K562 (cell line): ENCODE measurements around the gene SNRNP70. TPM values are rescaled to one million over a fixed set of nuclear protein-coding genes. Genes with fewer than 3 reads are reported as not detected.
A peak's percentile ranks its signal among the peaks of the same experiment; 100 is the strongest.

Experiments used
- CCAR2 ChIP-seq: fragments of 200-400 bp; formaldehyde crosslinking; IDR thresholded peaks from 2 replicates; pipeline ENCODE4 v1.6.1; 2017; ENCODE audit warnings: mild to moderate bottlenecking, low read depth, low read length
- CREB1 ChIP-seq, 2 experiments: sonication (generic) in 1 of 2; formaldehyde crosslinking in 1 of 2; IDR thresholded peaks; 2 replicates each; pipeline versions ENCODE4 v1.6.1 to v1.8.0; 2012 to 2022; ENCODE audit warnings: inconsistent platforms in 1 of 2, mild to moderate bottlenecking in 1 of 2, missing genetic modification reagents in 1 of 2, moderate library complexity in 1 of 2
- CREB3L1 ChIP-seq: fragments of 450-650 bp; IDR thresholded peaks from 2 replicates; pipeline ENCODE4 v1.6.1; 2014; ENCODE audit warnings: low read depth, mild to moderate bottlenecking, moderate library complexity, borderline replicate concordance
- CREM ChIP-seq: IDR thresholded peaks from 2 replicates; pipeline ENCODE4 v1.6.1; 2014; ENCODE audit warnings: antibody characterized with exemption, low read depth
- EP300 ChIP-seq: IDR thresholded peaks from 2 replicates; pipeline ENCODE4 v1.6.1; 2012; ENCODE audit warnings: low read length, improper control_type of control experiment
- FOXJ2 ChIP-seq: fragments of 200-800 bp; sonication (Bioruptor generic); IDR thresholded peaks from 2 replicates; pipeline ENCODE4 v1.6.1; 2016; ENCODE audit warnings: missing genetic modification characterization, missing compliant biosample characterization
- HMG20B ChIP-seq: fragments of 250-450 bp; sonication (Bioruptor Pico); IDR thresholded peaks from 2 replicates; pipeline ENCODE4 v1.5.0; 2021; ENCODE audit warnings: mild to moderate bottlenecking
- KLF6 ChIP-seq: fragments of 250-450 bp; sonication (Bioruptor Pico); IDR thresholded peaks from 2 replicates; pipeline ENCODE4 v1.4.0; 2020; ENCODE audit warnings: mild to moderate bottlenecking, moderate library complexity, borderline replicate concordance
- MAZ ChIP-seq, 2 experiments: fragments of 450-650 bp in 1 of 2; sonication (generic) in 1 of 2; formaldehyde crosslinking; IDR thresholded peaks in 1 of 2; conservative IDR thresholded peaks in 1 of 2; 2 replicates each; pipeline versions ENCODE4 v1.4.0 to v1.5.0; 2020; ENCODE audit warnings: mild to moderate bottlenecking in 1 of 2, missing genetic modification reagents in 1 of 2
- MCM5 ChIP-seq: fragments of 450-650 bp; IDR thresholded peaks from 2 replicates; pipeline ENCODE4 v1.6.1; 2016; ENCODE audit warnings: low read depth
- MYC ChIP-seq, 2 experiments: fragments of 250-450 bp in 1 of 2; sonication (Bioruptor Pico) in 1 of 2; IDR thresholded peaks; 2 replicates each; pipeline versions ENCODE4 v1.5.1 to v1.6.1; 2012 to 2021; ENCODE audit warnings: low read depth in 2 of 2, borderline replicate concordance in 1 of 2, improper control_type of control experiment in 1 of 2, low read length in 1 of 2, mild to moderate bottlenecking in 1 of 2, moderate library complexity in 1 of 2
- POLR2AphosphoS5 ChIP-seq: IDR thresholded peaks from 2 replicates; pipeline ENCODE4 v1.6.1; 2011; ENCODE audit warnings: mild to moderate bottlenecking, low read depth, low read length, moderate library complexity; ENCODE audit not compliant: control insufficient read depth, insufficient read depth
- TAF7 ChIP-seq: fragments of 450-650 bp; IDR thresholded peaks from 2 replicates; pipeline ENCODE4 v1.6.1; 2016; ENCODE audit warnings: missing genetic modification characterization, missing compliant biosample characterization
- TRIM28 ChIP-seq: fragments of 450-650 bp; IDR thresholded peaks from 2 replicates; pipeline ENCODE4 v1.6.1; 2017
- ZBTB7A ChIP-seq: IDR thresholded peaks from 2 replicates; pipeline ENCODE4 v1.6.1; 2011; ENCODE audit warnings: low read depth, mild to moderate bottlenecking, low read length, moderate library complexity, borderline replicate concordance; ENCODE audit not compliant: control insufficient read depth
- ZNF124 ChIP-seq: sonication (generic); formaldehyde crosslinking; IDR thresholded peaks from 2 replicates; pipeline ENCODE4 v1.8.1; 2022; ENCODE audit warnings: missing genetic modification reagents
- ZNF431 ChIP-seq: sonication (generic); formaldehyde crosslinking; IDR thresholded peaks from 2 replicates; pipeline ENCODE4 v1.8.0; 2022; ENCODE audit warnings: mild to moderate bottlenecking, missing genetic modification reagents
- polyA plus RNA-seq, 8 experiments: library from polyadenylated mRNA; depleted of rRNA in 4 of 8; stranded (reverse) in 5 of 8; unstranded in 3 of 8; fragments of >200 nt; fragmentation: Nextera tagmentation in 2 of 8; fragmentation: Illumina TruSeq in 1 of 8; extraction: Ambion mirVana in 2 of 8; extraction: Trizol in 1 of 8; gene quantifications; 2 replicates each; pipeline versions ENCODE4 v1.2.1 to v1.2.3, GENCODE V29; 2011 to 2014; ENCODE audit warnings: inconsistent platforms in 1 of 8, missing spikeins in 1 of 8
- total RNA-seq, 7 experiments: library from RNA; depleted of rRNA in 6 of 7; stranded (reverse); fragments of >200 nt in 6 of 7; fragmentation: Illumina TruSeq in 2 of 7; extraction: Trizol in 2 of 7; gene quantifications; 2 replicates each; pipeline versions ENCODE4 v1.2.1 to v1.2.3, GENCODE V29; 2011 to 2021; ENCODE audit warnings: low replicate concordance in 1 of 7
- TF ChIP-seq, protein P1 (sequence below): sonication (generic); formaldehyde crosslinking; IDR thresholded peaks from 2 replicates; pipeline ENCODE4 v1.8.0; 2022; ENCODE audit warnings: missing genetic modification reagents, mild to moderate bottlenecking, moderate library complexity, borderline replicate concordance
- TF ChIP-seq, protein P2 (sequence below): sonication (generic); formaldehyde crosslinking; IDR thresholded peaks from 2 replicates; pipeline ENCODE4 v1.8.0; 2023; ENCODE audit warnings: mild to moderate bottlenecking, missing genetic modification reagents
- TF ChIP-seq, protein P3 (sequence below): fragments of 250-450 bp; sonication (Bioruptor Pico); IDR thresholded peaks from 2 replicates; pipeline ENCODE4 v1.8.0; 2021; ENCODE audit warnings: mild to moderate bottlenecking, moderate library complexity
- TF ChIP-seq, protein P4 (sequence below), 2 experiments: fragments of 250-450 bp in 1 of 2; fragments of 450-650 bp in 1 of 2; sonication (Bioruptor Pico) in 1 of 2; IDR thresholded peaks; 2 replicates each; pipeline versions ENCODE4 v1.6.1 to v1.8.0; 2016 to 2021; ENCODE audit warnings: mild to moderate bottlenecking in 2 of 2, moderate library complexity in 2 of 2, missing compliant biosample characterization in 1 of 2, missing genetic modification characterization in 1 of 2

SNRNP70 gene
- total and polyA plus RNA-seq, 9 of the 15 experiments (the other 6 are each of a cell fraction or from before 2014, with no cell fraction given) = 2.8 to 496 (median 136) TPM

GRCh38 chr19:49114630-49115363 is 29.5 kb downstream of the SNRNP70 start (continued):
- TF ChIP-seq CREB1 (IDR thresholded peaks at IDR 0.05) = no peak
- TF ChIP-seq CREB1 (CRISPR knock-in tag; IDR thresholded peaks at IDR 0.05) = 0 out of 2 replicates have a peak, but pooled peaks have one; percentile 15
- no peak for TF ChIP-seq MYC (IDR thresholded peaks at IDR 0.05; ENCODE audit: low read depth, low read length)
- no peak for TF ChIP-seq MYC (CRISPR knock-in tag; IDR thresholded peaks at IDR 0.05; ENCODE audit: borderline replicate concordance, low read depth)
- TF ChIP-seq ZBTB7A = no peak; the same call in 1 of the 2 replicates
- TF ChIP-seq MCM5 = no peak
- TF ChIP-seq EP300 = no peak
- TF ChIP-seq, protein P1, sequence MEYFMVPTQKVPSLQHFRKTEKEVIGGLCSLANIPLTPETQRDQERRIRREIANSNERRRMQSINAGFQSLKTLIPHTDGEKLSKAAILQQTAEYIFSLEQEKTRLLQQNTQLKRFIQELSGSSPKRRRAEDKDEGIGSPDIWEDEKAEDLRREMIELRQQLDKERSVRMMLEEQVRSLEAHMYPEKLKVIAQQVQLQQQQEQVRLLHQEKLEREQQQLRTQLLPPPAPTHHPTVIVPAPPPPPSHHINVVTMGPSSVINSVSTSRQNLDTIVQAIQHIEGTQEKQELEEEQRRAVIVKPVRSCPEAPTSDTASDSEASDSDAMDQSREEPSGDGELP (CRISPR knock-in tag) = no peak; the same call in 1 of the 2 replicates
- TF ChIP-seq HMG20B (CRISPR knock-in tag) = no peak
- peak in 1 of 2 experiments; percentile 17; a peak in 1 of 4 replicates for TF ChIP-seq MAZ (CRISPR knock-in tag; conservative IDR thresholded peaks at IDR 0.05 in 1 of 2, IDR thresholded peaks at IDR 0.05 in 1 of 2)
- TF ChIP-seq CREM = peak; percentile 31; the same call in 1 of the 2 replicates
- no peak for TF ChIP-seq POLR2AphosphoS5
- TF ChIP-seq TRIM28 = no peak
- no peak for TF ChIP-seq ZNF431 (CRISPR knock-in tag)
- TF ChIP-seq, protein P2, sequence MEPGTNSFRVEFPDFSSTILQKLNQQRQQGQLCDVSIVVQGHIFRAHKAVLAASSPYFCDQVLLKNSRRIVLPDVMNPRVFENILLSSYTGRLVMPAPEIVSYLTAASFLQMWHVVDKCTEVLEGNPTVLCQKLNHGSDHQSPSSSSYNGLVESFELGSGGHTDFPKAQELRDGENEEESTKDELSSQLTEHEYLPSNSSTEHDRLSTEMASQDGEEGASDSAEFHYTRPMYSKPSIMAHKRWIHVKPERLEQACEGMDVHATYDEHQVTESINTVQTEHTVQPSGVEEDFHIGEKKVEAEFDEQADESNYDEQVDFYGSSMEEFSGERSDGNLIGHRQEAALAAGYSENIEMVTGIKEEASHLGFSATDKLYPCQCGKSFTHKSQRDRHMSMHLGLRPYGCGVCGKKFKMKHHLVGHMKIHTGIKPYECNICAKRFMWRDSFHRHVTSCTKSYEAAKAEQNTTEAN (CRISPR knock-in tag) = no peak
- TF ChIP-seq TAF7 (tag) = no peak
- peak; percentile 58; the same call in 1 of the 2 replicates for TF ChIP-seq CREB3L1
- no peak for TF ChIP-seq CCAR2
- TF ChIP-seq, protein P3, sequence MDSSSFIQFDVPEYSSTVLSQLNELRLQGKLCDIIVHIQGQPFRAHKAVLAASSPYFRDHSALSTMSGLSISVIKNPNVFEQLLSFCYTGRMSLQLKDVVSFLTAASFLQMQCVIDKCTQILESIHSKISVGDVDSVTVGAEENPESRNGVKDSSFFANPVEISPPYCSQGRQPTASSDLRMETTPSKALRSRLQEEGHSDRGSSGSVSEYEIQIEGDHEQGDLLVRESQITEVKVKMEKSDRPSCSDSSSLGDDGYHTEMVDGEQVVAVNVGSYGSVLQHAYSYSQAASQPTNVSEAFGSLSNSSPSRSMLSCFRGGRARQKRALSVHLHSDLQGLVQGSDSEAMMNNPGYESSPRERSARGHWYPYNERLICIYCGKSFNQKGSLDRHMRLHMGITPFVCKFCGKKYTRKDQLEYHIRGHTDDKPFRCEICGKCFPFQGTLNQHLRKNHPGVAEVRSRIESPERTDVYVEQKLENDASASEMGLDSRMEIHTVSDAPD (CRISPR knock-in tag) = no peak
- no peak for TF ChIP-seq FOXJ2 (tag)
- TF ChIP-seq, protein P4, sequence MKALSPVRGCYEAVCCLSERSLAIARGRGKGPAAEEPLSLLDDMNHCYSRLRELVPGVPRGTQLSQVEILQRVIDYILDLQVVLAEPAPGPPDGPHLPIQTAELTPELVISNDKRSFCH (CRISPR knock-in tag; IDR thresholded peaks at IDR 0.05) = no peak
- TF ChIP-seq, protein P4 (tag; IDR thresholded peaks at IDR 0.05) = no peak
- no peak for TF ChIP-seq ZNF124 (CRISPR knock-in tag)
- TF ChIP-seq KLF6 (CRISPR knock-in tag) = no peak
